Endothelial cell of umbilical vein (primary cell): Measurements from ENCODE around the gene DLL3. TPM values are rescaled to one million over a fixed set of nuclear protein-coding genes. Genes with fewer than 3 reads are reported as not detected.

Source experiments
- BruUV-seq: library from RNA; stranded (reverse); fragments of 400-500 nt; replicated peaks from 2 replicates; lab custom pipeline; 2021; lab: Mats Ljungman, UMichigan
- CTCF ChIA-PET: fragments of 300-600, 350-600 bp; sonication (Branson Sonifier 250); formaldehyde crosslinking; loops from one replicate; lab custom pipeline; 2021; ENCODE audit warnings: antibody characterized with exemption, inconsistent platforms; lab: Charles Lee
- POLR2A ChIA-PET: fragments of 300-600, 350-600 bp; sonication (Branson Sonifier 250); formaldehyde crosslinking; loops from one replicate; lab custom pipeline; 2021; ENCODE audit warnings: antibody characterized with exemption, inconsistent platforms; lab: Charles Lee
- DNase-seq: peaks from one replicate; pipeline ENCODE4 v3.0.0-alpha.2; 2011; ENCODE audit warnings: low read depth, low spot score
- FAIRE-seq: peaks from 2 replicates; lab custom pipeline; 2011; peaks lifted over from hg19 to GRCh38; lab: Jason Lieb, UNC
- H2AFZ ChIP-seq: 2 replicates; pipeline ENCODE4 v1.6.0; 2012; ENCODE audit warnings: low read depth, low read length, control low read depth, inconsistent platforms
- H3K27ac ChIP-seq: 2 replicates; pipeline ENCODE4 v1.5.1; 2011; ENCODE audit warnings: low read depth, mild to moderate bottlenecking, control low read depth, low read length, moderate library complexity; ENCODE audit not compliant: insufficient read depth
- H3K27me3 ChIP-seq, 2 experiments: 2 replicates each; pipeline versions ENCODE4 v1.6.0 to v1.6.1; 2011; ENCODE audit warnings: low read length in 2 of 2, mixed read lengths in 1 of 2; ENCODE audit not compliant: control insufficient read depth in 2 of 2, insufficient read depth in 2 of 2
- H3K36me3 ChIP-seq, 2 experiments: 2 replicates in 1 of 2; 3 replicates in 1 of 2; pipeline ENCODE4 v1.5.1; 2011; ENCODE audit warnings: low read length in 2 of 2, mild to moderate bottlenecking in 1 of 2, moderate library complexity in 1 of 2; ENCODE audit not compliant: control insufficient read depth in 2 of 2, insufficient read depth in 2 of 2; ENCODE audit errors: extremely low read depth in 1 of 2
- H3K4me1 ChIP-seq: 3 replicates; pipeline ENCODE4 v1.5.1; 2011; ENCODE audit warnings: mild to moderate bottlenecking, low read length; ENCODE audit not compliant: control insufficient read depth, insufficient read depth; ENCODE audit errors: extremely low read depth
- H3K4me2 ChIP-seq: 2 replicates; pipeline ENCODE4 v1.6.1; 2011; ENCODE audit warnings: low read length, control low read depth, mixed read lengths; ENCODE audit not compliant: insufficient read depth
- H3K4me3 ChIP-seq, 3 experiments: fragments of 200-600 bp in 1 of 3; sonication (generic), shearing (Covaris generic) in 1 of 3; replicated peaks in 1 of 3; 2 replicates each; pipeline ENCODE4 v1.5.1; 2011 to 2016; ENCODE audit warnings: control low read depth in 3 of 3, low read length in 3 of 3, mild to moderate bottlenecking in 2 of 3, inconsistent platforms in 1 of 3, low read depth in 1 of 3, moderate library complexity in 1 of 3; ENCODE audit not compliant: insufficient read depth in 1 of 3
- H3K79me2 ChIP-seq: 2 replicates; pipeline ENCODE4 v1.6.0; 2012; ENCODE audit warnings: low read length, inconsistent platforms; ENCODE audit not compliant: control insufficient read depth, insufficient read depth
- H3K9ac ChIP-seq: replicated peaks from 2 replicates; pipeline ENCODE3; 2011; ENCODE audit warnings: low read length, control low read depth; ENCODE audit not compliant: insufficient read depth; ENCODE audit errors: extremely low read depth
- H3K9me1 ChIP-seq: replicated peaks from 3 replicates; pipeline ENCODE4 v1.6.0; 2011; ENCODE audit warnings: mild to moderate bottlenecking, low read length; ENCODE audit not compliant: control insufficient read depth, insufficient read depth; ENCODE audit errors: extremely low read depth
- H3K9me3 ChIP-seq: replicated peaks from 2 replicates; pipeline ENCODE4 v1.5.1; 2012; ENCODE audit warnings: low read length, inconsistent platforms; ENCODE audit not compliant: control insufficient read depth, insufficient read depth
- H4K20me1 ChIP-seq: replicated peaks from 2 replicates; pipeline ENCODE3; 2011; ENCODE audit warnings: mild to moderate bottlenecking, low read length; ENCODE audit not compliant: control insufficient read depth, insufficient read depth; ENCODE audit errors: extremely low read depth
- CTCF ChIP-seq, 2 donors: IDR thresholded peaks; 1 replicate in 1 of 2; 2 replicates in 1 of 2; pipeline ENCODE4 v1.5.1; 2011; ENCODE audit warnings: low read length in 2 of 2, mild to moderate bottlenecking in 2 of 2, moderate library complexity in 2 of 2, control low read depth in 1 of 2, inconsistent platforms in 1 of 2, low read depth in 1 of 2; ENCODE audit not compliant: insufficient read depth in 1 of 2; ENCODE audit errors: extremely low read depth in 1 of 2
- EZH2 ChIP-seq: IDR thresholded peaks from 2 replicates; pipeline ENCODE4 v1.6.1; 2012; ENCODE audit warnings: borderline replicate concordance, low read depth, mild to moderate bottlenecking, moderate library complexity, low read length, inconsistent platforms; ENCODE audit not compliant: severe bottlenecking
- FOS ChIP-seq: IDR thresholded peaks from 2 replicates; pipeline ENCODE4 v1.6.1; 2011; ENCODE audit warnings: mild to moderate bottlenecking, low read length, moderate library complexity, borderline replicate concordance; ENCODE audit not compliant: insufficient read depth
- GATA2 ChIP-seq: IDR thresholded peaks from 2 replicates; pipeline ENCODE4 v1.7.0; 2011; ENCODE audit warnings: low read depth, mild to moderate bottlenecking, moderate library complexity, mixed read lengths, low read length; ENCODE audit not compliant: insufficient read length, insufficient read depth
- JUN ChIP-seq: IDR thresholded peaks from 2 replicates; pipeline ENCODE4 v1.6.1; 2011; ENCODE audit warnings: borderline replicate concordance, low read depth; ENCODE audit not compliant: insufficient read length, insufficient read depth
- MAX ChIP-seq: IDR thresholded peaks from 2 replicates; pipeline ENCODE4 v1.6.1; 2011; ENCODE audit not compliant: insufficient read depth, insufficient read length
- MYC ChIP-seq: IDR thresholded peaks from one replicate; pipeline ENCODE4 v1.6.1; 2011; ENCODE audit warnings: mild to moderate bottlenecking, low read depth, low read length
- POLR2A ChIP-seq: IDR thresholded peaks from 2 replicates; pipeline ENCODE4 v1.6.1; 2012; ENCODE audit warnings: low read depth, mild to moderate bottlenecking, control low read depth, low read length
- POLR2AphosphoS5 ChIP-seq: IDR thresholded peaks from 2 replicates; pipeline ENCODE4 v1.6.1; 2012; ENCODE audit warnings: low read depth, mild to moderate bottlenecking, control low read depth, low read length, moderate library complexity; ENCODE audit not compliant: insufficient read depth
- dilution Hi-C: fragments of 300-500 bp; cut with MboI; formaldehyde crosslinking; loops from one replicate; pipeline ENCODE4 v1.15.0; 2019; ENCODE audit warnings: low sequenced_read_pairs; ENCODE audit not compliant: extremely low pct_ligation_motif_present
- intact Hi-C: fragments of 100-400 bp; cut with micrococcal nuclease; formaldehyde crosslinking; loops from one replicate; pipeline ENCODE4 v1.10.0; 2022
- polyA plus RNA-seq, 4 experiments: library from polyadenylated mRNA; depleted of rRNA in 3 of 4; stranded (reverse) in 3 of 4; unstranded in 1 of 4; fragments of >200 nt; gene quantifications; 2 replicates each; pipeline versions ENCODE4 v1.2.1 to v1.2.3, GENCODE V29; 2011 to 2012; ENCODE audit warnings: missing spikeins in 1 of 4
- total RNA-seq: library from RNA; stranded (reverse); gene quantifications from 2 replicates; pipeline ENCODE4 v1.2.3, GENCODE V29; 2021

DLL3 gene
- total and polyA plus RNA-seq, 2 donors (not counting 3 experiments of a cell fraction or from before 2014, with no cell fraction given) = 0.40 to 0.73 TPM

GRCh38 chr19:39553082-39553652 is 54.4 kb downstream of the DLL3 start:
- Histone ChIP-seq H3K9me1 (no peaks in the 10 kb centered on the region), H3K9ac (no peak overlapping the region), H2AFZ (no peak overlapping the region), H3K27ac (no peak overlapping the region), H3K4me1 (no peaks in the 10 kb centered on the region), H3K36me3 (no peaks in the 10 kb centered on the region), H3K79me2 (no peaks in the 10 kb centered on the region), H4K20me1 (no peaks in the 10 kb centered on the region), H3K4me2 (no peak overlapping the region), H3K4me3 (no peak overlapping the region), H3K27me3 (peaks cover 4 to 5% of the 10 kb centered on the region in 2 experiments), H3K9me3 (no peaks in the 10 kb centered on the region)
- POLR2A ChIA-PET = no interaction called here
- intact Hi-C loops (no loop called here), dilution Hi-C loops (no loop called here)
- DNase-seq (no peak), FAIRE-seq (no peak)
- CTCF ChIA-PET = interaction anchor here (1.5 to 2.2 kb wide), 3 partner anchors 118 to 289 kb away, joined by 3 to 17 read pairs (median 6); no protein-coding TSS in a partner anchor
- no peak for TF ChIP-seq FOS
- TF ChIP-seq JUN = no peak
- TF ChIP-seq EZH2 = no peak
- TF ChIP-seq POLR2AphosphoS5 = no peak
- TF ChIP-seq MYC = no peak
- TF ChIP-seq POLR2A = no peak
- no peak for TF ChIP-seq CTCF (IDR thresholded peaks at IDR 0.05; ENCODE audit: extremely low read depth in 1 of 2, insufficient read depth in 1 of 2, low read depth in 1 of 2, low read length in 2 of 2)
- TF ChIP-seq MAX = no peak
- TF ChIP-seq GATA2 = no peak
- no TSS peak for BruUV-seq
